ENCODE data around the gene UACA.

UACA gene

DNA sequence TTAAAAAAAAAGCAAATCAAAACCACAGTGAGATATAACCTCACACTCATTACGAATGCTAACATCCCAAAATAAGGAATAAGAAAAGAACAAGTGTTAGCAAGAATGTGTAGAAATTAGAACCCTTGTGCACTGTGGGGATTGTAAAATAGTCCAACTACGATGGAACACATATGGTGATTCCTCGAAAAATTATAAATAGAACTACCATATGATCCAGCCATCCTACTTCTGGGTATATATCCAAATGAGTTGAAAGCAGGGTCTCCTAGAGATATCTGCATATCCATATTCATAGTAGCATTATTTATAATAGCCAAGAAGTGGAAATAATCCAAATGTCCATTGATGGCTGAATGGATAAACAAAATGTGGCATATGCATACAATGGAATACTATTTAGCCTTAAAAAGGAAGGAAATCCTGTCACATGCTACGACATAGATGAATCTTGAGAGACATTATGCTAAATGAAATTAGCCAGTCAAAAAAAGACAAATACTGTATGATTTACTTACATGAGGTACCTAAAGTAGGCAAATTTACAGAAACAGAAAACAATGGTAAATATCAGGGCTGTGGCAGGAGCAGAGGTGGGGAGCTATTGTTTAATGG lies 55.6 kb downstream of the UACA start:
- DNase-seq (ENCODE audit: low read depth in 2 of 2) = no peak

DNA sequence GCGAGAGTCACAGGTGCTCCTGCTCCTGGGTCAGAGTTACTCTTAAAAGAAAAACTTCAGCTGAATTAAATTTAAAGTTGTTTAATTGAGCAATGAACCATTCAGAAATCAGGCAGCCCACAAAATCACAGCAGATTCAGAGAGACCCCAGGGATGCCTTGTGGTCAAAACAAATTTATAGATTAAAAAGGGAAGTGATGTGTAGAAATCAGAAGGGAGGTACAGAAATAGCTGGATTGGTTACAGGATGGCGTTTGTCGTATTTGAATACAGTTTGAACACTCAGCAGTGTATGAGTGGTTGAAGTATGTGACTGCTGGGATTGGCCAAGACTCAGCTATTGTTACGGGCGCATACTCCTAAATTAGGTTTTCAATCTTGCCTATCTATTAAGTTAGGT lies 58.6 kb downstream of the UACA start:
- DNase-seq (ENCODE audit: low read depth in 2 of 2) = no peak

DNA sequence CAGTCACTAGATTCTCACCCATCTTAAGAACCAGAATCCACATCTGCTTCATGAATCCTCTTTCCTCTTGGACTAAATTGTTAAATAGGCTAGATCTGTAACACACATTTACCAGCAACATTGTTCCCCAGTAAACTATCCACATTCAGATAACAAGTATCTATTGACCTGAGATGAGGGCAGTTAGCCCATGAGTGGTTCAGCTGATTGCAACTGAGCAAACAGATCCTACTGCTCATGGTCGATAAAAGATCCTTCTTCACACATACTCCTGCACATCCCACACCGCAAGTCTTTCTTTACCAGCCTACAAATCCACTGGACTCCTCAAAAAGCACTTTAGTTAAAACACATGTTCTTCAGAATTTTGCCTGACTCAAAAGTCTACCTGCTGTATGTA lies 59.2 kb downstream of the UACA start:
- no peak for DNase-seq (ENCODE audit: low read depth in 2 of 2)

DNA sequence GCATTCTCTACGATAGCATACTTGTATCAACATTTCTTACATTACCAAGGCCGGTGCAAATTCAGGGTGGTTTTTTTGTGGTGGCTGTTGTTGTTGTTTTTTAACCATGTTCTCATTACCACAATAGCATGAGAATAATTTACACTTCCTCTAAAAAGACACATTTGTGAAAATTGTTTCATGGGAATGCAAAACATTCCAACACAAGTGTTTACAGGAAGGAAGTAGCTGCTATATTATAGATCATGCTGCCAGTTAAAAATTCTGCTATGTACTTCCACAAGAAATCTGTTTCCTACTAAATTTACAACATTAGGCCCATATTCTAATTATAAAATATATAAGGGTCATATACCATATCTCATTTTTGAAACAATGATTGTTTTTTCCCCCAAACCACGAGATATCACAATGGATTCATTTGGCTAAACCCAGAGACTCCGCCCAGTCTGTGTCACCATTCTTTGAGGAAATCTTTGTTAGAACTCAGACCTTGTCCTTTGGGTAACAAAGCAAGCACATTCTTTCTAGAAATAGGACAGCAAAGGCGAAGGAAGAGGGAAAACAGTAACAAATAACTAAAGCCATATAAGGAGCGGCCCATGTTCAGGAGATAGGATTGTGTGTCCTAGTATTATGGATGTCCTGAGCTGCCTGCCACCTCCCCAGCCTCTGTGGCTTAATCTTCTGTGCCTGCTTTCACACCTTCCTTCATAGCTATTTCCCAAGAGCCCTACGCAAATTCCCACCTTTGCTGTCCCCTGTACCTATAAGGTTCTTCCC lies 60.1 kb downstream of the UACA start:
- DNase-seq (ENCODE audit: low read depth in 2 of 2) = no peak

DNA sequence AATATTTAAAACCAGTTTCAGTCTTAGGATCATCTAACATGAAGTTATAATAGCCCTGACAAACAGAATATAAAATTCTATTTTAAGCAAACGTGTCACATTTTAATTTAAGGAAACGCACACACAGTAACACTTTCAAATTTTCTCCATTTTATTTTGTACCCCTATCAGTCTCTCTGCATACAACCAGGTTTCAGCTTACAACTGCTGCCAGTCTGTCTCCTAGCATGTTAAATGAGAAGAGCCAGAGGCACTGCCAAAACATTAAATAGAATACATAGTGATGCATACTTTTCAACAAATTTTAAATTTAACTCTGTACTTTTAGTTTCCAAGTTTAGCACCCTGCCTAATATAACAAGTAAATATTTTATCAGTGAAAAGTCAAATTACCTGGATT lies 60.8 kb downstream of the UACA start:
- DNase-seq (ENCODE audit: low read depth in 2 of 2) = no peak

- no peak for DNase-seq (ENCODE audit: low read depth in 2 of 2)
Measured at GRCh38 chr15:70701891-70702568, 61.3 kb downstream of the UACA start.

- DNase-seq (ENCODE audit: low read depth in 2 of 2) = no peak
Measured at GRCh38 chr15:70701171-70701570, 62.2 kb downstream of the UACA start.

DNA sequence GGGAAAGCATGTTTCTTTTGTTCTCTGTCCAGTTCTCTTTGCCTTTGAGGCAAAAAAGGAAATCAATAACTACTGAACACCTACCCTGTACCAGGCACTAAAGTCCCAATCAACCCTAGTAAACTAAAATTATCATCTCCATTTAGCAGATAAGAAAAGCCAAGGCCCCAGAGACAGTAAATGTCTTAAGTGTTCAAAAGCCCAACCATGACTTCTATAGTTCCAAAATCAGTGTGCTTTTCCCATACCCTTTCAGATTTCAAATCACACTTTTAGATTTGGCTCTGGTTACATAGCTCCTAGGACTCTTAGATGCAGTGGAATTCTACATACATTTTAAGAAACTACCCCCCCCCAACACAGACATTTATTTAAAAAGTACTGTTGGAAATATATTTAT lies 63.5 kb downstream of the UACA start:
- DNase-seq (ENCODE audit: low read depth in 2 of 2) = no peak

DNA sequence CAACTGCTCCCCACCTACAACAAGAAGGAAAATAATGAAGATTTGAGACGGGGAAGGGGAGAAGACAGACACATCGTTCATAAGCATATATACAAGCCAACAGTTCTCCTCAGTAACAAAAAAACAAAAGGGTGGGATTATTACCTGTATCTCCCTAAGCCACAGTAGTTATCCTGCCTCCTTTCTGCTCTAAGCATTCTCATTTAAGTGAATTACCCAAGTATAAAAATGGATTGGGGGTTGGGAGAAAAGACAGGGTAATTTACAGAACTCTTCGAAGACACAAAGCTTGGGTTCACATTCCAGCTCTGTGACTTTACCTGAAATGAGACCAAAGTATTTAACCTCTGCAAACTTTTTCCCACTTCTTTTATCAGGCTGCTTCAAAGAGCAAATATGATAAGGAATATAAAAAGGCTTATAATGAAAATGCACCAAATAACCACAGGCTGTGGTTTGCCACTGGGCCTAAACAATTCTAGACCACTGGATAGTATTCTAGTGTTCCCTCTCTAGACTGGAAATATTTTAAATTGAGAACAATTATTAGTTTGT lies 64.4 kb downstream of the UACA start:
- DNase-seq (ENCODE audit: low read depth in 2 of 2) = no peak

- DNase-seq (ENCODE audit: low read depth in 2 of 2) = no peak
Measured at GRCh38 chr15:70698426-70698825, 64.9 kb downstream of the UACA start.

DNA sequence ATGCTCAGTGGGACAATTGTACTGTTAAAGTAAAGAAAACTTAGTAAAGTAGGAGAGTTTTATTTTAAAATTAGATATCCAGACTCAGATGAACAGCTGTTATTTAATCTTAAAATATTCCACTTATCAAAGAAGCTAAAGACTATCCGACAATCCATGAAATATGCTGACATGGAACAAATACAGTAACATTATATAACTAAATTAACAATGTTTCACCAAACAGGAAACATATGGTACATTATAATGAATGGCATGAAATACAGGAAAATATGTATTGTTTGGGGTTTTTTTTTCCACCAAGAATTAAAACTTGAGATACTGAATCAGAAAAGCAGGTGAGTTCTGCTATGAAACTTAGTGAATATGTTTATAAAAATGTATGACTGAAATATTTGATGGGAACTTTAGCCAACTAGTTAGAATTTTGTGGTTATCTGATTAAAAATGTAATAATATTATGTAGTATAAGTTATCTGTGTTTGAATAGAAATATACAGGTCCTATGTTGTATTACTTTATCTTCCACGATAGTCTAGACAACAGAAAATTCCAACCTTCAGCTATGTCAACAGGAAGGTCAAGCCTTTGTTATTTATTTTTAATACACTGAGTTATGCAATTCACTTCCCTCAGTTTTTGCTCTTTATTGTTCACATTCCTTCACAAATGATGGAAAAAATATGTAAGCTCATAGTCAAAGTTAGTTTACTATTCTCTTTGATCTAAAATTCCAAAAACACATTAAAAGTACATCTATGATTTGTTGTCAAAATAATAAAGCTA lies 72.7 kb downstream of the UACA start:
- DNase-seq (ENCODE audit: low read depth in 2 of 2) = no peak

- DNase-seq (ENCODE audit: low read depth in 2 of 2) = no peak
Measured at GRCh38 chr15:70690021-70690420, 73.3 kb downstream of the UACA start.

DNA sequence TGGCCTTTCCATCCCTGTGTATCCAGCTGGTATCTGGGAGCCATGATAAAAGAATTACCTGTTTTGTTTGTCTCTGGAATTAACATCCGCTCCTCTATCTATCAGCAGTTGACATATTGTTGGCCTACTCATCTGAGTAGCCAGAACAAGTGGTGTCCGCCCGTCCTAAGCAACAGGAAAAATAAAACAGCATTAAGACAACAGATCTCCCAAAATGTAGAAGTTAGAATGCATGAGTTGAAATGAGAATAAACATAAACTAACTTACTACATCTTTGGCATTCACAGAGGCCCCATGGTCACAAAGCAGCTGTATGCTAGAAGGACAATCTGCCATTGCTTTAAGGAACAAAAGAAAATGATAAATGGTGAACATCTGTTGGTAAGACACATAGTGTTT lies 75.9 kb downstream of the UACA start:
- DNase-seq (ENCODE audit: low read depth in 2 of 2) = no peak

DNA sequence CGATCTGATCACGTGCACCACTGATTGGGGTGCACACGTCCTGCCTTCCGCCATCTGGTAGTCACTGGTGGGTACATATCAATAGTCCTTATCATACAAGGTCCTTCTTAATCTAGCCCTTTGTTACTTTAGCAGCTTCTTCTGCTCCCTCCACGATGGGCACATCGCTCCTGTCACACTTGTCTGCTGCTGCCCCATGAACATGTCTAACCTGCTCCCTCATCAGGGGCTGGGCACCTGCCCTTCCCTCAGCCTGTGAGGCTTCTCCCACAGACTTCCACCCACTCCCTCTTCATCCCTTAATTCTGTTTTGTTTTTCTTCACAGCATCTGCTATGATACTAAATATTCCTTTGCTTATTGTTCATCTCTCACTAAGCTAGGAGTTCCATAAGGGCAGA lies 82.5 kb downstream of the UACA start:
- DNase-seq (ENCODE audit: low read depth in 2 of 2) = no peak

- no peak for DNase-seq (ENCODE audit: low read depth in 2 of 2)
Measured at GRCh38 chr15:70679919-70680231, 83.5 kb downstream of the UACA start.

- DNase-seq (ENCODE audit: low read depth in 2 of 2) = no peak
Measured at GRCh38 chr15:70672081-70672480, 91.3 kb downstream of the UACA start.

DNA sequence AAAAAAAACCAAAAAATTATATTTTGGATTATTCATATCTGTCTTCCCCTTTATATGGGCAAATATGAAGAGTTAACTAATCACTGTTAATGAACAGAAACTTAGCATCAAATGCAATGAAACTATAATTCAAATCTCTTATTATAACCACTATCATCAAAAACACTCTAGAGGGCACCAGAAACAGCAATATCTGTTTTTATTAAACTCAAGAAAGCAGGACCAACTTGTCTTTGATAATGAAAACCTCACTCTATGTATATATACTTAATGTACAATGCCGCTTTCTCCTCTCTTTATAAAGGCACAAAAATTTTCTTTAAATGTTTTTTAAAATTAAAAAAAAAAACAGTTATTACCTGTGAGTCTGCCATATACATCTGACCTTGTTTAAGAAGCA lies 92.7 kb downstream of the UACA start:
- no peak for DNase-seq (ENCODE audit: low read depth in 2 of 2)

DNA sequence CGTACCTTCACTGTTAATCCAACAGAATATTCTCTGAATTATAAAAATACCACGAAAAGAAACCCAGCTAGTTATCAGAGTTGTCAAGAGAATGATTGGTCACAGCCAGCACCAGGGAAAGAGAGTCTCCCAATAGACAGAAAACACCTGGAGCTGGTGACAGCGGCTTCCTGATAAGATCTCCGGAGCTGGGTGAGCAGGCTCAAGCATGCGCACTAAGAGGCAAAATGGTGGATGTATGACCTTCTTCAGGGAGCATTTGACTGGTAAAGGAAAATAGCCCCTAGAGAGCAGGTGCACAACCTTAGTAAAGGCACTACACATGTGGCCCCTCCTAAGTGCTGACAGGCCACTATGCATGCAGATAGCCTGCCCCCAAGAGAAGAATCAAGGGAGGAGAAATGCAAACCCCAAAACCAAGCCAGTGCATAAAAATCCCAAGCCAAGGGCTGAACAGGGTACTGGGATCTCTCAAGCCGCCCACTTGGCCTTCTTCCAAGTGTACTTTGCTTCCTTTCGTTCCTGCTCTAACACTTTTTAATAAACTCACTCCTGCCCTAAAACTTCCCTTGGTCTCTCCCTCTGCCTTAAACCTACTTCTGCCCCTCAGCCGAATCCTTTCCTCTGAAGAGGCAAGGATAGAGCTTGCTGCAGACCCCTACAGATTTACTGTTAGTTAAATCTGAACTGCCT lies 93.2 kb downstream of the UACA start:
- DNase-seq (ENCODE audit: low read depth in 2 of 2) = no peak

DNA sequence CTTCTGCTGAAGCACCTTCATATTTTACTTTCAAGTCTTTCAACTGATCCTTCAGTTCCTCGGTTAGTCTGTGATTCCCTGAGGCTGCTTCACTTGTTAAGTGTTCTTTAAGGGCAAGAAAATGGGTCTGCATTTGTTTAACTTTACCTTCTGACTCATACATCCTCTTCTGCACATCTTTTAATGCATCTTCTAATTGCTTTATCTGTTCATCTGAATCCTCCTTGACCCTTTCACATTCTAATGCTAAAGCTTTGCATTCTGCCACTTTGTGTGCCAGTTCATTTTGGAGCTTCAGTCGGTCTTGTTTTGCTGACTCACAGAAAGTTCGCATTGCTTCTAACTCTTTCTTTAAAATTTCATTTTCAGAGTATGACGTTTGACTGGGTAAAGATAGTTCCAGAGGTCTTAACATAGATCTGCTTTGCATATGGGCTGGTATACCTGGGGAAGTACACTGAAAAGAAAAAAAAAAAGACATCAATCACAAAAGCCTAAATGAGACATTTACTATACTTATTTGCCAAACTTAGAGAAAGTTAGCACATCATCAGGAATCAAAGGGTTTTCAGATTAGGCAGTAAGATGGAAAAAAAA lies 94.3 kb downstream of the UACA start:
- DNase-seq (ENCODE audit: low read depth in 2 of 2) = no peak

DNA sequence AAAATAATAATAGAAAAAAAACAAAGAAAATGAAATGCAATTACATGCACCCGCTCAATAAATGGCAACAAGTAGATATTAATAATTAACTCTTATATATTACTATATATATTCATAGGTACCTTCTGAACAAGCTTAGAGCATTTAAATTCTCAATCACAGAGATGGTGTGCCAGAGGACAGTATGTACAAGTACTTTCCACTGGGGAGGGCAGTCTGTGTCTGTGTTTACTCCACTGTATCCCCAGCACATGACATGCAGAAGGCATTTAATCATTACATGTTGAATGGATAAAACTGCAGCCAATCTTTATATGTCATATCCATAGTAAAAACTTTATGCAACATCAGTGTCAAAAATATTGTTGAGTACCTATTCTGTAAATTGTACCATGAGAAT lies 97.8 kb downstream of the UACA start:
- DNase-seq (ENCODE audit: low read depth in 2 of 2) = no peak

- DNase-seq (ENCODE audit: low read depth in 2 of 2) = no peak
Measured at GRCh38 chr15:70664494-70664893, 98.9 kb downstream of the UACA start.

All from stimulated activated CD4-positive, alpha-beta T cell treated with anti-CD3 and anti-CD28 coated beads, Interleukin-4, amount 100 ng/mL, for 48 hours (primary cell).